Endothelial cell of umbilical vein (primary cell): ENCODE results near the gene GNAZ. TPM values are rescaled to one million over a fixed set of nuclear protein-coding genes. Genes with fewer than 3 reads are reported as not detected.

ENCODE experiments used
- BruUV-seq: library from RNA; stranded (reverse); fragments of 400-500 nt; replicated peaks from 2 replicates; lab custom pipeline; 2021; lab: Mats Ljungman, UMichigan
- CTCF ChIA-PET: fragments of 300-600, 350-600 bp; sonication (Branson Sonifier 250); formaldehyde crosslinking; loops from one replicate; lab custom pipeline; 2021; ENCODE audit warnings: antibody characterized with exemption, inconsistent platforms; lab: Charles Lee
- POLR2A ChIA-PET: fragments of 300-600, 350-600 bp; sonication (Branson Sonifier 250); formaldehyde crosslinking; loops from one replicate; lab custom pipeline; 2021; ENCODE audit warnings: antibody characterized with exemption, inconsistent platforms; lab: Charles Lee
- DNase-seq: peaks from one replicate; pipeline ENCODE4 v3.0.0-alpha.2; 2011; ENCODE audit warnings: low read depth, low spot score
- FAIRE-seq: peaks from 2 replicates; lab custom pipeline; 2011; peaks lifted over from hg19 to GRCh38; lab: Jason Lieb, UNC
- H2AFZ ChIP-seq: 2 replicates; pipeline ENCODE4 v1.6.0; 2012; ENCODE audit warnings: low read depth, low read length, control low read depth, inconsistent platforms
- H3K27ac ChIP-seq: 2 replicates; pipeline ENCODE4 v1.5.1; 2011; ENCODE audit warnings: low read depth, mild to moderate bottlenecking, control low read depth, low read length, moderate library complexity; ENCODE audit not compliant: insufficient read depth
- H3K27me3 ChIP-seq, 2 experiments: 2 replicates each; pipeline versions ENCODE4 v1.6.0 to v1.6.1; 2011; ENCODE audit warnings: low read length in 2 of 2, mixed read lengths in 1 of 2; ENCODE audit not compliant: control insufficient read depth in 2 of 2, insufficient read depth in 2 of 2
- H3K36me3 ChIP-seq, 2 experiments: 2 replicates in 1 of 2; 3 replicates in 1 of 2; pipeline ENCODE4 v1.5.1; 2011; ENCODE audit warnings: low read length in 2 of 2, mild to moderate bottlenecking in 1 of 2, moderate library complexity in 1 of 2; ENCODE audit not compliant: control insufficient read depth in 2 of 2, insufficient read depth in 2 of 2; ENCODE audit errors: extremely low read depth in 1 of 2
- H3K4me1 ChIP-seq: 3 replicates; pipeline ENCODE4 v1.5.1; 2011; ENCODE audit warnings: mild to moderate bottlenecking, low read length; ENCODE audit not compliant: control insufficient read depth, insufficient read depth; ENCODE audit errors: extremely low read depth
- H3K4me2 ChIP-seq: 2 replicates; pipeline ENCODE4 v1.6.1; 2011; ENCODE audit warnings: low read length, control low read depth, mixed read lengths; ENCODE audit not compliant: insufficient read depth
- H3K4me3 ChIP-seq, 3 experiments: fragments of 200-600 bp in 1 of 3; sonication (generic), shearing (Covaris generic) in 1 of 3; replicated peaks in 1 of 3; 2 replicates each; pipeline ENCODE4 v1.5.1; 2011 to 2016; ENCODE audit warnings: control low read depth in 3 of 3, low read length in 3 of 3, mild to moderate bottlenecking in 2 of 3, inconsistent platforms in 1 of 3, low read depth in 1 of 3, moderate library complexity in 1 of 3; ENCODE audit not compliant: insufficient read depth in 1 of 3
- H3K79me2 ChIP-seq: 2 replicates; pipeline ENCODE4 v1.6.0; 2012; ENCODE audit warnings: low read length, inconsistent platforms; ENCODE audit not compliant: control insufficient read depth, insufficient read depth
- H3K9ac ChIP-seq: replicated peaks from 2 replicates; pipeline ENCODE3; 2011; ENCODE audit warnings: low read length, control low read depth; ENCODE audit not compliant: insufficient read depth; ENCODE audit errors: extremely low read depth
- H3K9me1 ChIP-seq: replicated peaks from 3 replicates; pipeline ENCODE4 v1.6.0; 2011; ENCODE audit warnings: mild to moderate bottlenecking, low read length; ENCODE audit not compliant: control insufficient read depth, insufficient read depth; ENCODE audit errors: extremely low read depth
- H3K9me3 ChIP-seq: replicated peaks from 2 replicates; pipeline ENCODE4 v1.5.1; 2012; ENCODE audit warnings: low read length, inconsistent platforms; ENCODE audit not compliant: control insufficient read depth, insufficient read depth
- H4K20me1 ChIP-seq: replicated peaks from 2 replicates; pipeline ENCODE3; 2011; ENCODE audit warnings: mild to moderate bottlenecking, low read length; ENCODE audit not compliant: control insufficient read depth, insufficient read depth; ENCODE audit errors: extremely low read depth
- CTCF ChIP-seq, 2 donors: IDR thresholded peaks; 1 replicate in 1 of 2; 2 replicates in 1 of 2; pipeline ENCODE4 v1.5.1; 2011; ENCODE audit warnings: low read length in 2 of 2, mild to moderate bottlenecking in 2 of 2, moderate library complexity in 2 of 2, control low read depth in 1 of 2, inconsistent platforms in 1 of 2, low read depth in 1 of 2; ENCODE audit not compliant: insufficient read depth in 1 of 2; ENCODE audit errors: extremely low read depth in 1 of 2
- EZH2 ChIP-seq: IDR thresholded peaks from 2 replicates; pipeline ENCODE4 v1.6.1; 2012; ENCODE audit warnings: borderline replicate concordance, low read depth, mild to moderate bottlenecking, moderate library complexity, low read length, inconsistent platforms; ENCODE audit not compliant: severe bottlenecking
- FOS ChIP-seq: IDR thresholded peaks from 2 replicates; pipeline ENCODE4 v1.6.1; 2011; ENCODE audit warnings: mild to moderate bottlenecking, low read length, moderate library complexity, borderline replicate concordance; ENCODE audit not compliant: insufficient read depth
- GATA2 ChIP-seq: IDR thresholded peaks from 2 replicates; pipeline ENCODE4 v1.7.0; 2011; ENCODE audit warnings: low read depth, mild to moderate bottlenecking, moderate library complexity, mixed read lengths, low read length; ENCODE audit not compliant: insufficient read length, insufficient read depth
- MAX ChIP-seq: IDR thresholded peaks from 2 replicates; pipeline ENCODE4 v1.6.1; 2011; ENCODE audit not compliant: insufficient read depth, insufficient read length
- MYC ChIP-seq: IDR thresholded peaks from one replicate; pipeline ENCODE4 v1.6.1; 2011; ENCODE audit warnings: mild to moderate bottlenecking, low read depth, low read length
- POLR2A ChIP-seq: IDR thresholded peaks from 2 replicates; pipeline ENCODE4 v1.6.1; 2012; ENCODE audit warnings: low read depth, mild to moderate bottlenecking, control low read depth, low read length
- dilution Hi-C: fragments of 300-500 bp; cut with MboI; formaldehyde crosslinking; loops from one replicate; pipeline ENCODE4 v1.15.0; 2019; ENCODE audit warnings: low sequenced_read_pairs; ENCODE audit not compliant: extremely low pct_ligation_motif_present
- intact Hi-C: fragments of 100-400 bp; cut with micrococcal nuclease; formaldehyde crosslinking; loops from one replicate; pipeline ENCODE4 v1.10.0; 2022
- polyA plus RNA-seq, 4 experiments: library from polyadenylated mRNA; depleted of rRNA in 3 of 4; stranded (reverse) in 3 of 4; unstranded in 1 of 4; fragments of >200 nt; gene quantifications; 2 replicates each; pipeline versions ENCODE4 v1.2.1 to v1.2.3, GENCODE V29; 2011 to 2012; ENCODE audit warnings: missing spikeins in 1 of 4
- total RNA-seq: library from RNA; stranded (reverse); gene quantifications from 2 replicates; pipeline ENCODE4 v1.2.3, GENCODE V29; 2021

The GNAZ gene
- total and polyA plus RNA-seq, 2 donors (not counting 3 experiments of a cell fraction or from before 2014, with no cell fraction given) = 0.44 to 0.86 TPM

- no peaks in the 10 kb centered on the region for H4K20me1 ChIP-seq
- no peaks in the 10 kb centered on the region for H3K79me2 ChIP-seq
- H3K9me3 ChIP-seq = no peaks in the 10 kb centered on the region
- intact Hi-C loops (no loop called here), dilution Hi-C loops (no loop called here)
- no peak for DNase-seq
- no peaks in the 10 kb centered on the region for H3K27me3 ChIP-seq
- H3K36me3 ChIP-seq = no peaks in the 10 kb centered on the region
- no peaks in the 10 kb centered on the region for H3K9me1 ChIP-seq
- CTCF ChIA-PET = interaction anchor here (1.0 to 1.2 kb wide), 3 partner anchors 11 to 221 kb away, joined by 3 to 4 read pairs (median 3); no protein-coding TSS in a partner anchor
- TF ChIP-seq MYC (no peak), CTCF (IDR thresholded peaks at IDR 0.05; ENCODE audit: extremely low read depth in 1 of 2, insufficient read depth in 1 of 2, low read depth in 1 of 2, low read length in 2 of 2) (no peak), EZH2 (no peak), GATA2 (no peak), POLR2A (no peak), FOS (no peak), MAX (no peak)
- FAIRE-seq = no peak
- H3K4me2 ChIP-seq = no peak overlapping the region
- POLR2A ChIA-PET = no interaction called here
- no peaks in the 10 kb centered on the region for H3K4me1 ChIP-seq
- H3K9ac ChIP-seq = no peak overlapping the region
- no peak overlapping the region for H2AFZ ChIP-seq
- BruUV-seq = no TSS peak
- H3K4me3 ChIP-seq = no peak overlapping the region
- H3K27ac ChIP-seq = no peak overlapping the region
These were observed 96.7 kb downstream of the GNAZ start for GRCh38 chr22:23166841-23167616.
